Progenitor cell of endocrine pancreas (in vitro differentiated cells): Measurements from ENCODE around the gene TUBA8. TPM values are rescaled to one million over a fixed set of nuclear protein-coding genes. Genes with fewer than 3 reads are reported as not detected.

Source experiments
- DNase-seq: peaks from one replicate; pipeline ENCODE4 v3.0.0; 2021; ENCODE audit warnings: low spot score; ENCODE audit not compliant: unreplicated experiment
- H3K27ac Mint-ChIP-seq: 2 replicates; pipeline ENCODE4 v1.8.0; 2021; ENCODE audit warnings: mild to moderate bottlenecking, moderate library complexity, mixed read lengths
- H3K27me3 Mint-ChIP-seq: 2 replicates; pipeline ENCODE4 v1.8.0; 2021; ENCODE audit warnings: mixed read lengths
- H3K36me3 Mint-ChIP-seq: 2 replicates; pipeline ENCODE4 v1.8.0; 2022; ENCODE audit warnings: mixed read lengths; ENCODE audit not compliant: insufficient read depth
- H3K4me1 Mint-ChIP-seq: 2 replicates; pipeline ENCODE4 v1.8.0; 2021; ENCODE audit warnings: low read depth, mixed read lengths
- H3K4me3 Mint-ChIP-seq: 2 replicates; pipeline ENCODE4 v1.8.0; 2021; ENCODE audit warnings: low read depth, mild to moderate bottlenecking, moderate library complexity, mixed read lengths
- H3K9me3 Mint-ChIP-seq: 2 replicates; pipeline ENCODE4 v1.8.0; 2021; ENCODE audit warnings: low read depth, mixed read lengths
- CTCF ChIP-seq: fragments of 200-600 bp; sonication (generic); IDR thresholded peaks from one replicate; pipeline ENCODE4 v1.5.0; 2021; ENCODE audit warnings: antibody characterized with exemption, mild to moderate bottlenecking; ENCODE audit not compliant: unreplicated experiment
- total RNA-seq: library from RNA; stranded (reverse); gene quantifications from 2 replicates; pipeline ENCODE4 v1.2.1, GENCODE V29; 2021

The TUBA8 gene
- total RNA-seq, 1 donor from 2014 or later = 2.4 TPM

DNA sequence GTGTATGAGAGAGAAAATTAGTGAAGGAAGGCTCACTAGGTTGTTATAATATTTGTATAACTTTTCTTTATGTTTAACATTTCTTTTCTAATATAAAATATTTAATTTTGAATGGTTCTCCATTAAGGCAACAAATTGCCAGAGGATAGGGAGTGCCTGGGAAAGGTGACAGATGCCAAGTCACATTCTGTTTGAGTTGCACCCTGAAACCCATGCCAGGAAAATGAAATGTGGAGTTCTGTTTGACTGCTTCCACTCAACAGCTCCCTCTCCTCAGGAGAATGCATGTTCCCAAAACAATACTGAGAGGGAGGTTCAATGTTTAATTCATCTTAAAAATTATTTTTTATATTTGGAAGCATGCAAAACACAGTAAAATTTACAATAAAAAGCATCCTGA is 33.5 kb downstream of the TUBA8 start:
- no peak overlapping the region for H3K4me3 Mint-ChIP-seq

DNA sequence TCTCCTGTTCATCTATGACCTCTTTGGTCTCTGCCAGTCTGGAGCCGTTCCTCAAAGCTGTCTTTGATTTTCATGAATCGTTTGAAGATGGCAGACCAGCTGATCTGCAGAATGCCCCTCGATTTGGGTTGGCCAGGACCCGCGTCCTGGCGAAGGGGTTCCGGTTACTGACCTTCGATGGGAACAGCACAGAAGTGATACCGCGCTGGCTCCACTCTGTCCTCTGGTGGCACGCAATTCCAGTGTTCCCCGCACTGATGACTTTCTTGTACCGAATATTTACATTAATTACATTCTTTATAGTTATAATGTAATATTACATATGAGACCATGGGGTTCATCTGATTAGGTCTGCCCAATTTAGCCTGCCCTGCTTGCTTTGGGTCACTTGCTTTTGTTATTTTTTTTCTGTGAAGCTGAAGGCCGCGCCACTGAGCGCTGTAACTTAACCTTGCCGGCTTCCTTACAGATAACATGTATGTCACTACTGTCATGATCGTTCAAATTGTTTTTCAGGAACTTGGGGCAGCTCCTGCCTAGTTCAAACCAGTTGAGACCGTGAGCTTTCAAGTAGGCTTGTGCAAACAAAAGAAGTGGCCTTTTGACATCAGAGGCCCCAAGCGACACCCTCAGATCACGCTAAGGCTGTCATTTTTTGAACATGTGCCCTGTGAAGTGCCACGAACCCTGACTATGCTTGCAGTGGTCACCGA is 35.2 kb downstream of the TUBA8 start:
- H3K4me1 Mint-ChIP-seq = peaks cover 6% of the 10 kb centered on the region
- H3K27me3 Mint-ChIP-seq = peaks cover 5% of the 10 kb centered on the region
- H3K9me3 Mint-ChIP-seq = no peaks in the 10 kb centered on the region
- no peak for DNase-seq
- H3K36me3 Mint-ChIP-seq = peaks cover 2% of the 10 kb centered on the region
- no peak overlapping the region for H3K4me3 Mint-ChIP-seq
- H3K27ac Mint-ChIP-seq = no peak overlapping the region
- no peak for TF ChIP-seq CTCF

More for the DNA sequence above, 33.5 kb downstream of the TUBA8 start:
- Mint-ChIP-seq H3K4me1 (peaks cover 2% of the 10 kb centered on the region), H3K27me3 (no peaks in the 10 kb centered on the region), H3K27ac (no peak overlapping the region), H3K9me3 (no peaks in the 10 kb centered on the region), H3K36me3 (peaks cover 3% of the 10 kb centered on the region)
- TF ChIP-seq CTCF = no peak
- DNase-seq = no peak

DNA sequence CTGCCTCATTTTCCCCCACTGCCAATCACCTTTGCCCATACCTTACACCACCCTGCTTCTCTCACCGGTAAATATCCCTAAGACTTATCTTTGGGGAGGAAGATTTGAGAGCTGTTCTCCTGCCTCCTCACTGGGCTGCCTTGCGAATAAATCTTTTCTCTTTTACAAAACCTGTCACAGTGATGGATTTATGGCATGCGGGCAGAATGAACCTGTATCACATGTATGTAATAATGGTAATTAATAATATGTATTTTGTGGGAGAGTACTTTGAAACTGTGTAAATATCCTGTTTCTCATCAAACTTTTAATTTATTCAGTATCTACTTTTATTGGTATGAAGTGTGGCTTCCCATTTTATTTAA is 35.8 kb downstream of the TUBA8 start:
- no peak for DNase-seq
- H3K9me3 Mint-ChIP-seq = no peaks in the 10 kb centered on the region

DNA sequence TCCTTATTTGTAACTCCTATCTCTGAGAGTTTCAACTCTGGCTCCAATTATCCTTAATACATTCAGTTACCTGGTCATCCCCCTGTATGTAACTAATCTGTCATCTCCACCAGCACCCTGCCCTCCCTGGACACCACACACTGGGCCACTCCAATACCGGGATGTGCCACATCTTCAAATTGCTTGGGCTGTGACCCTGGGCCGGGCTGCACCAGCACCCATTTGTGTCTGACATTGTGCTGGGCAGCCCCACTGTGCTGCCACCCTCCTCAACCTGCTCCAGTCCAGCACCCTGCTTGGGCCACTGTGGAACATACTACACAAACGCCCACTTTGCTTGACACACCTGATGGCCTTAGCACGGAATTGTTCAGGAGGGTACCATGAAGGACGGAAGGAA is 37.2 kb downstream of the TUBA8 start:
- no peak overlapping the region for H3K27ac Mint-ChIP-seq
- no peak for TF ChIP-seq CTCF
- H3K27me3 Mint-ChIP-seq = peaks cover 5% of the 10 kb centered on the region
- H3K4me3 Mint-ChIP-seq = no peak overlapping the region
- no peaks in the 10 kb centered on the region for H3K36me3 Mint-ChIP-seq
- DNase-seq = no peak
- no peaks in the 10 kb centered on the region for H3K9me3 Mint-ChIP-seq
- H3K4me1 Mint-ChIP-seq = peaks cover 6% of the 10 kb centered on the region

More for the DNA sequence above, 35.8 kb downstream of the TUBA8 start:
- TF ChIP-seq CTCF = no peak
- H3K36me3 Mint-ChIP-seq = peaks cover 2% of the 10 kb centered on the region
- peaks cover 5% of the 10 kb centered on the region for H3K27me3 Mint-ChIP-seq
- H3K4me1 Mint-ChIP-seq = peaks cover 6% of the 10 kb centered on the region
- H3K4me3 Mint-ChIP-seq = no peak overlapping the region
- H3K27ac Mint-ChIP-seq = peak overlapping the region; percentile 29

DNA sequence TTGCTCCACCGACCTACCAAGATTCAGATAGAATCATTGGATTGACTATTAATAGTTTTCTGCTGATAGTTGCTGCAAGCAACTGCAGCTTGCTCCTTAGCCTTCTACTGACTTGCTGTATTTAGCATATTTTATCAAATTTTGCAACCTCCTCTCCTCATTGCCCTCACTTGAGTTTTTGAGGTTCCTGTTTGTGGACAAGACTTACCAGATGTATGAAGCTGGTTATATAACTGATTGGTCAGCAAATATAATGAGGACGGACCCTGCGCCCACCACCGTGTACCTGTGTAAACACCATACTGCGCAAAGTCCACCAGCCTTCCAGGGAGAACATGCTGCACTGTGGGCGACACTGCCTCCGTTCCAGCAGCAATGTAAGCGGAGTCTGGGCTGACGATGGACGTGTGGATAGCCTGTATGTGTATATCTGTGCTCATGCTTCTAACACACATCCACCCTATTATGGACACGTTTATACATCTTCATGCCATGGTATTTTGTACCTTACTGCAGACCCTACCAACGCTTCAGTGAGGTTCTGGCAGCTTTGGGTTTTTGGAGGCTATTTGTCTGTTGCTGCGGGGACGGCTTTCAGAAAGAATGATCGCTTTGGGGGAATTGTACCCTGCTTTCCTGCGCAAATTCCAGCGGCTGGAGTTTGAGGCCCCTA is 37.8 kb downstream of the TUBA8 start:
- Mint-ChIP-seq H3K4me3 (peak overlapping the region; percentile 21), H3K27me3 (peaks cover 5% of the 10 kb centered on the region), H3K9me3 (no peaks in the 10 kb centered on the region), H3K27ac (peak overlapping the region; percentile 8), H3K4me1 (peaks cover 6% of the 10 kb centered on the region), H3K36me3 (no peaks in the 10 kb centered on the region)
- no peak for DNase-seq
- TF ChIP-seq CTCF = no peak
